Left ventricle myocardium superior (tissue), 1 donor: Measurements from ENCODE around the gene FGF14. TPM values are rescaled to one million over a fixed set of nuclear protein-coding genes. Genes with fewer than 3 reads are reported as not detected.
"Not testable (repeated sequence)": the region's sequence is repeated elsewhere in the genome, so short reads cannot be mapped to it uniquely, and the experiment has no call there.

Experiments
- ATAC-seq: fragments of 200-7000 bp; cut with Tn5 transposase; one replicate; pipeline ENCODE4 v1.9.1; 2020; ENCODE audit warnings: mild to moderate bottlenecking, moderate library complexity
- DNase-seq: peaks from one replicate; pipeline ENCODE4 v3.0.0-alpha.2; 2020
- intact Hi-C: fragments of 100-400 bp; cut with micrococcal nuclease; formaldehyde crosslinking; loops from one replicate; pipeline ENCODE4 v1.11.0; 2022
- total RNA-seq: library from RNA; stranded (reverse); fragmentation: NEBNext Ultra II Directional; extraction: Animal tissue kit (Norgen Biotek cat#: 25700); gene quantifications from one replicate; pipeline ENCODE4 v1.2.1, GENCODE V29; 2021
- donor health status: DM: no; HTN: yes; CAD: no; lungs with severe emphysema.

Gene FGF14
- total RNA-seq, 1 donor from 2014 or later = 3.3 TPM

- intact Hi-C loops = no loop called here
- DNase-seq = no peak
- ATAC-seq = no peak
Measured at GRCh38 chr13:102172406-102172805, 229.4 kb downstream of the FGF14 start.

GRCh38 chr13:102170305-102170704 lies 231.5 kb downstream of the FGF14 start:
- intact Hi-C loops = no loop called here
- DNase-seq (no peak), ATAC-seq (no peak)

- intact Hi-C loops = no loop called here
- DNase-seq = no peak
- no peak for ATAC-seq
Measured at GRCh38 chr13:102169471-102170015, 232.3 kb downstream of the FGF14 start.

DNA sequence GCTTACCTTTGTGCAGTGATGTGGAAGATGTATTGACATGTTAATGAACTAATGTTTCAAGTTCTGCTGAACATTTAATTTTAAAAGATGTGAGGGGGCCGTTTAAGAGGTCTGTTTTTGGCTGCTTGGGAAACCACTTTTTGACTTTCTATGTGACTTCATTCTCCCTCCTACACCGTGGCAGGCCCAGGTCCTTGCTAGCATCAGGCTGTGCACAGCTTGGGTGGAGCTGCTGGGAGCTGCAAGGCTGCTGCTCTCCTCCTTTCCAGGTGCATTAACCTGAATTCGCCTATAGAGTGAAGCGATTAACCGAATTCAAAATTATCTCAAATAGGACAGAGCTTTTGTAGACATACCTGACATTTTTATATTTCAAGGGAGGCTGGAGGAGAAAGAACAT lies 249.1 kb downstream of the FGF14 start:
- DNase-seq (no peak), ATAC-seq (no peak)
- intact Hi-C loops = no loop called here

DNA sequence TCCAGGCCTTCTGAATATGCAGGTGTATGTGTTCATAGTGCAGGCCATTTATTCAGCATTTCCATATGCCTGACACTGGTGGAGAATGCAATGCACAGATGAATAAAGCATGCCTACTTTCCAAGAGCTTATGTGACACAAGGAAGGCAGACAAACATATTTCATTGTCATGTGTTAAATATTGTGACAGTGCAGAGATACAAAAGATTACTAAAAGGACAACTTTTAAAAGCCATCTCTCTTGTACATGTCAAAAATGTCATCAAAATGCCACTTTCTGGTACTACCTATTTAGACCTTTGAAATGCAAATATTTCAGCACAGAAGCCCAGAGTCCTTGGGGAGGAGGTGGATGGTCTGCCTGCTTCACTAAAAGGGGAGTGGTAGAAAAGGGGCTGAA lies 254.5 kb downstream of the FGF14 start:
- DNase-seq = no peak
- no peak for ATAC-seq
- intact Hi-C loops = loop anchor here (10.0 kb wide), 1 partner anchor 327 kb away; no protein-coding TSS in a partner anchor

DNA sequence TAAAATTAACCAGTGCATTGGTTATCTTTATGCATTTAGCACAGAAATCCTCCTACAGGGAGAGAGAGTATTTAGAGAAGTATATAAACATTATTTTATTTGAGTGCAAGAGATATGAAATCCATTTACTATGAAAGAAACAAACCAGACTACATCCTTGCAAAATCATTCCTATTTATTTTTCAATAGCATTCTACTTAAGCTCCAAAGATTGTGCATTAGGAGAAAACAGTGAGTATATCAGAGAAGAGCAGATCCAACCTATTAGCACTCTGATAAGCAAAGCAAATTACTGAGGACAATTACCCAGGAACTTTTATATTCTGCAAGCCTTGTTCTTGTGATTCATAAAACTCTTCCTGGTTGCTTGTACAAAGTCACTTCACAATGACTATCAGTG lies 256.1 kb downstream of the FGF14 start:
- no peak for ATAC-seq
- intact Hi-C loops = loop anchor here (10.0 kb wide), 1 partner anchor 329 kb away; no protein-coding TSS in a partner anchor
- DNase-seq = no peak

DNA sequence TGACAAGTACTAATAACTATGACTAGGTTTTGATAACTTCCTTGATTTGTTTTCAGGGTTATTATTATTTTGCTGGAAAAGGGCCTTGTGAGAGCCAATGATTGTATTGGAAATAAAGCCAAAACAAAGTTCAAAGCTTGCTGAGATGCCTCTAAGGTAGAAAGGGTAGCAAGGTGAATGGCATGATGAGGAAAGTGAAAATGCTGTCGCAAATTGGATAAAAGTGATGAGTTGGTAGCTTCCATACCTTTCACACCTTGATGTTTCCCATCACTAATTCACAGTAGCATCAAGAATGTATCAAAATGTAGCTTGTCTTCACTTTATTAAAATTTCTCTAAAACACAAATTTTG lies 259.4 kb downstream of the FGF14 start:
- intact Hi-C loops = loop anchor here (10.0 kb wide), 1 partner anchor 332 kb away; no protein-coding TSS in a partner anchor
- DNase-seq (no peak), ATAC-seq (no peak)

GRCh38 chr13:102141625-102142472 lies 260.0 kb downstream of the FGF14 start:
- intact Hi-C loops = loop anchor here (10.0 kb wide), 1 partner anchor 333 kb away; no protein-coding TSS in a partner anchor
- ATAC-seq = no peak

DNA sequence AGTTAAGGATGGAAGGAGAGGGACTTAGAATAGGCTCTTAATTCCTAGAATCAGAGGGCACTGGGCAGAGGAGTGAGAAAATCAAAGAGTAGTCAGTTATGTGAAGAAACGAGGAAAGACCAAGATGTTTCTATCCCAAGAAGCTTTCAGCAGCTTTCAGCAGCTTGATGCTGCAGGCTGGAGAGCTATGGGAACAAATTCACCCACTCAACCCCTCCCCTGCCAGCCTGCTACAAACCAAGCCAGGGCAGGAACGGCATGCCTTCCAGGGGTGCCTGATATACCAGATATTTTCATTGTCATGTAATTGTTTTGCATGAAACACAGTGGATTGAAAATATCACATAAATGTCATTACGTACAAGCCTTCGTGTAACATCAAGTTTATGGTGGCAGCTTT lies 262.2 kb downstream of the FGF14 start:
- intact Hi-C loops = loop anchor here (10.0 kb wide), 1 partner anchor 335 kb away; no protein-coding TSS in a partner anchor
- DNase-seq (no peak), ATAC-seq (no peak)

More at GRCh38 chr13:102141625-102142472, 260.0 kb downstream of the FGF14 start:
- no peak for DNase-seq

DNA sequence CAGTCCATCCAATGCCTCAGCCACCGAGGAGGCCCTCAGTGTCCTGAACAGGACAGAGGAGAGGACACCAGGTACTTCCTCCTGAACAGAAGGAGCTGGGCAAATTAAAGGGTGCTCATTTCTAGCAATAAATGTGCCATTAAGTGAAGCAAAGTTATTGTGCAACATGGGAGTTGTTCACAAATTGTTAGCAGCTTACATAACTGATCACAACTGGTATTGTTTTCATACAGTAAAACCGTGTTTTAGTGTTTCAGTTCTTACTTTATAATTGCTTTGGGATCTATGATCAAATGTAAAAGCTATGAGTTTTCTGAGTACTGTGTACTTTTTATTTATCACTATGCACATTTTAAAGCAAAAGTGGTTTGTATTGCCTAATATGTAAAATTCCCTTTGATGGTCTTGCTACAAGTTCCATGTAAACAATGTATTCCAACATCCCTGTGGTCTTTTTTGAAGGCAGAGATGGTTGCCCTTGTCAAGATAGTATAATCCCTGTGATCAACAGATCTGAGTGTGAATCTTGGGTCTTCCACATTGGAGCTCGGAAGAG lies 263.1 kb downstream of the FGF14 start:
- intact Hi-C loops = no loop called here

DNA sequence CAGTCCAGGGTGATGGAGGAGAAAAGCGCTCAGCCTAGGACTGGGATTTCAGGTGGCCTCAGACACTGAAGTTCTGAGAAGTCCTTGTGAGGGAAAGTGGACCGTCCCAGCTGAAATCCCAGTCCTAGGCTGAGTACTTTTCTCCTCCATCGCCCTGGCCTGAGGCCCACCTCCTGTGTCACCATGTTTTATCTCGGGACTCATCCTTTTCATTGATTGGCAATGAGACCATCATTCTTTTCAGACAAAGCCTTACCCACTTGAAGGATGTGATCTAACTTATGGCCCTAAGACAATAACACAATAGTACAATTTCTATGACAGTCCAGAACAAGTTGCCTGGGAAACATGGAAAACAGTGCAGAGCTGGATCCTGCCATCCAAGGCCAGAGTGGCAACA lies 263.9 kb downstream of the FGF14 start:
- DNase-seq, intact Hi-C loops, ATAC-seq: not testable (repeated sequence)

More for the DNA sequence above, 263.1 kb downstream of the FGF14 start:
- DNase-seq = no peak
- no peak for ATAC-seq

DNA sequence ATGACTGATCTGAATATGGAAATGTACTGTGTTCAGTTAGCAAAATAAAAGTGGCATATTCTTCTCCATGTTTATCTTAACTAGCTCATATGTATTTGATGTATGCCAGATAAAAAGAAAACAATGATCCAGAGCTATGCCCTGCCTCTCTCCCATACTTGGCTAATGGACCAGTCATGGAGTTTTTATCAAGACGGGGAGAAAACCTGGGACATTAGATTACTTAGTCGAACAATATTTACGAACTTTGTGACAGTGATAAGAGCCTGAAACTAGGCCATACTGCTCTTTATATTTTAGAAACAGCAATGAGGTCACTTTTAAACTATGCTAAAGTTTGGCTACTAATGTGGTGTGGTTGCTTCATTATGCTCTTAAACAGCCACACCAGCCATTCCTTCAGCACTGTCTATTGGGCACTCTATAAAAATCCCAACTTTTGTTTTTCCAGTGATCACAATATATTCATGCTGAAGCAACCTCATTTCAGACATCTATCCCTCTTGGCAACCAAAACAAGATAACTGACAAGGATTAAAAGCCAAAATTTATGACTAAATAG lies 265.0 kb downstream of the FGF14 start:
- intact Hi-C loops = no loop called here
- no peak for DNase-seq
- no peak for ATAC-seq

DNA sequence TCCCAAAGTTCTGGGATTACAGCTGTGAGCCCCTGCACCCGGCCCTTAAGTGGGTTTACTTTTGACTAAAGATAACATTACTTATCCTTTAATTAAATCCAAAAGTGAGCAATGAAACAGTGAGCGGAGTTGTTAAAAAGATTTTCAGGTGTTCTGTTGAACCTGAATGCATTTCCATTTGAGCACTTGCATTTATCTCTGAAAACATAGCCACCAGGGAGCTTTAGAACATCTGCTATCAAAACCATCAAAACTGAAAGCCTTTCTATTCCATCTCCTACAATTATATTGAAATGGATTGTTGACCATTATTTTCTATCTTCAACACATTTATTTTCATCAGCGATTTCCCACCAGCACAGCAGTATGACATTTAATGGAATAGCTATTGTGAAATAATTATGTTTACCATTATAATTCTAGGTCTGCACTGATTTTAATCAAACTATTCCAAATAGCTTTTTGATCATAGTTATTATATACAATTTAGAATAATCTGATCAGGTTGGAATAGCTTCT lies 269.0 kb downstream of the FGF14 start:
- intact Hi-C loops = no loop called here
- no peak for DNase-seq
- ATAC-seq = no peak

- intact Hi-C loops = no loop called here
- DNase-seq (no peak), ATAC-seq (no peak)
Measured at GRCh38 chr13:102131246-102131645, 270.6 kb downstream of the FGF14 start.

DNA sequence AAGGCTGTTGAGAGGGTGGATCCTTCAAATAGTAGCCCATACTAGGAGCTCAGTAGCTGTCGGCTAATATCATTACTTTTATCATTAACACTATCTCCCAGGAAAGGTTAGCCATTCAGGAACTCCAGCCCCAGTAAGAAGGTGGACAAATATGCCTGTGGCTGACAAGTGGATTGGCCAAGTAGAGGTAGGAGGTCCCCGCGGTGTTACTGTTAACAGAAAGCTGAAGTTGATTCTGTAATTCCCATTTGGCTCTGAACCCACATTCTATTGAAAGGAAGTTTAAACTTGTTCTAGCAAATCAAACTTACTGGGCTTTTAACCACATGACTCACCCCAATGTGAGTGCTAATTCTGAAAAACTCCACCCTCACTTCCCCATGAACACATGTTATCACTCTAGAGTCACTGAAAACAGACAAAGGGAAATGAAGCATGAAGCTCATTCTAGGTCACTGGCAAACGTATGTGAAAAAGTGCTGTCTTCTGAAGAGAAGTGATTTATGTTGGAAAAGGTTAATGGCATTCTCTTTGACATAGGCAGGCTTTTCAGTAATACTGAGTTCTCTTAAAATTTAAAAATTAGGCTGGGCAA lies 273.5 kb downstream of the FGF14 start:
- intact Hi-C loops = no loop called here
- DNase-seq (no peak), ATAC-seq (no peak)

DNA sequence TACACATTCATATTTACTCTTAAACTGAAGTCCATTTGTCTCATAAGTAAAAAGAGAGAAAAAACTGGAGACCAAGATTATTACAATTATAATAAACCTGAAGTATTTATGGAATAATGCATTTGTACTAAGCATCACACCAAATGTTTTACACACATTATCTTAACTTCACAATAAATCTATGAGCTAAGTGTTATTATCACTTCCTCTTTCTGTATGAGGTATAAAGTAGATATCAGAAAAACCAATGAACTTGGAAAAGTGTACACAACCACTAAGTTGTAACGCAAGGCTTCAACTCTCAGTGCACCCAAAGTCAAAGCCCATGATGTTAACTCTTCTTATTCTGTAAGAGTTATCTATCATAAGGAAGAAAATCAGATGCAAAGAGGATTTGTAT lies 274.7 kb downstream of the FGF14 start:
- no peak for DNase-seq
- intact Hi-C loops = no loop called here
- ATAC-seq = no peak

- intact Hi-C loops = no loop called here
- no peak for ATAC-seq
- DNase-seq = no peak
Measured at GRCh38 chr13:102122147-102122546, 279.7 kb downstream of the FGF14 start.

- DNase-seq = no peak
Measured at GRCh38 chr13:102117175-102117831, 284.5 kb downstream of the FGF14 start.

DNA sequence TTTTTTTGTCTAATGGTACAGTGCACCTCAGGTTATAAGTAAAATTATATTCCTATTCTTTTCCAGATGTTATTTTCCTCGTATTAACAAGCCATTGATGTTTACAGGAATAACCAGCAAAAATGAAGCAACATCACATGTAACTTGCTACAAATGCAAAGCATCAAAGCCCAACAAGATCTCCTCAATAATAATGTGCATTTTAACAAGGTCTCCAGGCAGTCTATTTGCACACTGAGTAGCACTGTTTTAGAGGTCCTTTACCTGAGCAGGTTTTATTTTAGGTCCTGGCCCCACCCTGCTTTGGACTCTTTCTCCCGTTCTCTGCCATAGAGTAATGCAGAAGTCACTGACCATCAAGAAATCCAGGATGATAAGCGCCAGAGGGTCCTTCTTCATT lies 298.4 kb downstream of the FGF14 start:
- DNase-seq (no peak), ATAC-seq (no peak)
- intact Hi-C loops = no loop called here

More at GRCh38 chr13:102117175-102117831, 284.5 kb downstream of the FGF14 start:
- no peak for ATAC-seq
- intact Hi-C loops = no loop called here
